HEK293 (cell line): ENCODE measurements around the gene ZSWIM7.

Experiments used
- ATF2 ChIP-seq: fragments of 450-650 bp; formaldehyde crosslinking; IDR thresholded peaks from 2 replicates; pipeline ENCODE4 v1.5.1; 2016; ENCODE audit warnings: missing biosample characterization, missing genetic modification characterization, low read depth
- TF ChIP-seq, protein P1 (sequence below): fragments of 450-650 bp; formaldehyde crosslinking; IDR thresholded peaks from 2 replicates; pipeline ENCODE4 v1.5.1; 2016; ENCODE audit warnings: missing biosample characterization, missing genetic modification characterization

GRCh38 chr17:15944759-15945526 lies 54.6 kb downstream of the ZSWIM7 start, which contains the start of gene ADORA2B:
- TF ChIP-seq, protein P1, sequence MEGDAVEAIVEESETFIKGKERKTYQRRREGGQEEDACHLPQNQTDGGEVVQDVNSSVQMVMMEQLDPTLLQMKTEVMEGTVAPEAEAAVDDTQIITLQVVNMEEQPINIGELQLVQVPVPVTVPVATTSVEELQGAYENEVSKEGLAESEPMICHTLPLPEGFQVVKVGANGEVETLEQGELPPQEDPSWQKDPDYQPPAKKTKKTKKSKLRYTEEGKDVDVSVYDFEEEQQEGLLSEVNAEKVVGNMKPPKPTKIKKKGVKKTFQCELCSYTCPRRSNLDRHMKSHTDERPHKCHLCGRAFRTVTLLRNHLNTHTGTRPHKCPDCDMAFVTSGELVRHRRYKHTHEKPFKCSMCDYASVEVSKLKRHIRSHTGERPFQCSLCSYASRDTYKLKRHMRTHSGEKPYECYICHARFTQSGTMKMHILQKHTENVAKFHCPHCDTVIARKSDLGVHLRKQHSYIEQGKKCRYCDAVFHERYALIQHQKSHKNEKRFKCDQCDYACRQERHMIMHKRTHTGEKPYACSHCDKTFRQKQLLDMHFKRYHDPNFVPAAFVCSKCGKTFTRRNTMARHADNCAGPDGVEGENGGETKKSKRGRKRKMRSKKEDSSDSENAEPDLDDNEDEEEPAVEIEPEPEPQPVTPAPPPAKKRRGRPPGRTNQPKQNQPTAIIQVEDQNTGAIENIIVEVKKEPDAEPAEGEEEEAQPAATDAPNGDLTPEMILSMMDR (tag by site-specific recombination): peak; percentile 77
- TF ChIP-seq ATF2 (tag by site-specific recombination): no peak
